ENCODE data around the gene ACAA1.
A peak's percentile ranks its signal among the peaks of the same experiment; 100 is the strongest.
"Not testable (repeated sequence)": the region's sequence is repeated elsewhere in the genome, so short reads cannot be mapped to it uniquely, and the experiment has no call there.

The ACAA1 gene

GRCh38 chr3:38136777-38137614 lies at the start of gene ACAA1:
ACAA1 (minus strand) TSS chr3:38137127; CDS start chr3:38137035, 92 bp downstream.
- DNase-seq (ENCODE audit: low read depth in 2 of 2): peak; percentile 97 to 98

GRCh38 chr3:38177181-38177580 lies 40.3 kb upstream of the ACAA1 start:
- DNase-seq (ENCODE audit: low read depth in 2 of 2): no peak

GRCh38 chr3:38173834-38174418 lies 37.0 kb upstream of the ACAA1 start:
- no peak for DNase-seq (ENCODE audit: low read depth in 2 of 2)

GRCh38 chr3:38171622-38172021 lies 34.7 kb upstream of the ACAA1 start:
- no peak for DNase-seq (ENCODE audit: low read depth in 2 of 2)

GRCh38 chr3:38170722-38171121 lies 33.8 kb upstream of the ACAA1 start:
- no peak for DNase-seq (ENCODE audit: low read depth in 2 of 2)

GRCh38 chr3:38169027-38169317 lies 32.0 kb upstream of the ACAA1 start:
- DNase-seq (ENCODE audit: low read depth in 2 of 2): no peak

- DNase-seq (ENCODE audit: low read depth in 2 of 2): no peak
Measured at GRCh38 chr3:38168151-38169026, 31.5 kb upstream of the ACAA1 start.

- no peak for DNase-seq (ENCODE audit: low read depth in 2 of 2)
Measured at GRCh38 chr3:38167591-38167990, 30.7 kb upstream of the ACAA1 start.

- peak in 1 of 2 donors; percentile 36 for DNase-seq (ENCODE audit: low read depth in 2 of 2)
Measured at GRCh38 chr3:38165722-38166387, 28.9 kb upstream of the ACAA1 start.

- DNase-seq (ENCODE audit: low read depth in 2 of 2): peak; percentile 91 to 94
Measured at GRCh38 chr3:38164952-38165721, 28.2 kb upstream of the ACAA1 start, which contains the start of gene OXSR1. OXSR1 (plus strand) TSS chr3:38165537; CDS start chr3:38165877, 340 bp downstream.

- DNase-seq (ENCODE audit: low read depth in 2 of 2): no peak
Measured at GRCh38 chr3:38164643-38164951, 27.7 kb upstream of the ACAA1 start.

- no peak for DNase-seq (ENCODE audit: low read depth in 2 of 2)
Measured at GRCh38 chr3:38163841-38164642, 27.1 kb upstream of the ACAA1 start.

GRCh38 chr3:38163117-38163840 lies 26.4 kb upstream of the ACAA1 start:
- no peak for DNase-seq (ENCODE audit: low read depth in 2 of 2)

GRCh38 chr3:38160704-38161103 lies 23.8 kb upstream of the ACAA1 start:
- not testable (repeated sequence) for DNase-seq (ENCODE audit: low read depth in 2 of 2)

- no peak for DNase-seq (ENCODE audit: low read depth in 2 of 2)
Measured at GRCh38 chr3:38158472-38158871, 21.5 kb upstream of the ACAA1 start.

- DNase-seq (ENCODE audit: low read depth in 2 of 2): no peak
Measured at GRCh38 chr3:38157595-38157994, 20.7 kb upstream of the ACAA1 start.

- DNase-seq (ENCODE audit: low read depth in 2 of 2): no peak
Measured at GRCh38 chr3:38157117-38157516, 20.2 kb upstream of the ACAA1 start.

- DNase-seq (ENCODE audit: low read depth in 2 of 2): no peak
Measured at GRCh38 chr3:38155825-38156224, 18.9 kb upstream of the ACAA1 start.

GRCh38 chr3:38154625-38155255 lies 17.8 kb upstream of the ACAA1 start:
- DNase-seq (ENCODE audit: low read depth in 2 of 2): no peak
